GM23248 (cell line): Measurements from ENCODE around the gene MYO1H.

Experiments
- EZH2 ChIP-seq: fragments of 200-600 bp; sonication (generic); IDR thresholded peaks from 2 replicates; pipeline ENCODE4 v1.6.1; 2018; ENCODE audit warnings: antibody characterized with exemption, mild to moderate bottlenecking; ENCODE audit not compliant: insufficient read depth, poor library complexity, severe bottlenecking
- EZH2phosphoT487 ChIP-seq: fragments of 200-600 bp; sonication (generic); IDR thresholded peaks from 2 replicates; pipeline ENCODE4 v1.6.1; 2018; ENCODE audit warnings: antibody characterized with exemption, moderate library complexity, mild to moderate bottlenecking, low read depth; ENCODE audit not compliant: insufficient read depth

GRCh38 chr12:109302770-109303169 lies 44.9 kb upstream of the MYO1H start:
- no peak for TF ChIP-seq EZH2
- TF ChIP-seq EZH2phosphoT487: no peak
